SK-N-SH treated with all-trans-retinoic acid at 6 μM for 48 hours (cell line): ENCODE results near the gene RND3.

Experiments used
- BACH2 ChIP-seq: fragments of 250-450 bp; sonication (Bioruptor Pico); IDR thresholded peaks from 2 replicates; pipeline ENCODE4 v1.9.0; 2021; ENCODE audit warnings: mild to moderate bottlenecking, borderline replicate concordance
- CSDC2 ChIP-seq: fragments of 250-450 bp; sonication (Bioruptor Pico); IDR thresholded peaks from 2 replicates; pipeline ENCODE4 v1.5.0; 2020; ENCODE audit warnings: mild to moderate bottlenecking, moderate library complexity
- GLIS3 ChIP-seq: fragments of 250-450 bp; sonication (Bioruptor Pico); IDR thresholded peaks from 2 replicates; pipeline ENCODE4 v1.5.0; 2020; ENCODE audit warnings: mild to moderate bottlenecking, moderate library complexity
- ISL1 ChIP-seq: fragments of 250-450 bp; sonication (Bioruptor Pico); IDR thresholded peaks from 2 replicates; pipeline ENCODE4 v2.1.2; 2022; ENCODE audit warnings: mild to moderate bottlenecking, moderate library complexity
- PPARA ChIP-seq: fragments of 250-450 bp; sonication (Bioruptor Pico); IDR thresholded peaks from 2 replicates; pipeline ENCODE4 v1.5.0; 2020; ENCODE audit warnings: mild to moderate bottlenecking, borderline replicate concordance
- RARB ChIP-seq: fragments of 250-450 bp; sonication (Bioruptor Pico); IDR thresholded peaks from 2 replicates; pipeline ENCODE4 v1.8.0; 2021; ENCODE audit warnings: mild to moderate bottlenecking, moderate library complexity
- SNAI2 ChIP-seq: fragments of 250-450 bp; sonication (Bioruptor Pico); IDR thresholded peaks from 2 replicates; pipeline ENCODE4 v1.5.0; 2020; ENCODE audit warnings: mild to moderate bottlenecking, moderate library complexity
- TCF4 ChIP-seq: fragments of 250-450 bp; sonication (Bioruptor Pico); IDR thresholded peaks from 2 replicates; pipeline ENCODE4 v1.8.0; 2021; ENCODE audit warnings: mild to moderate bottlenecking, moderate library complexity, borderline replicate concordance
- ZFP3 ChIP-seq: fragments of 250-450 bp; sonication (Bioruptor Pico); IDR thresholded peaks from 2 replicates; pipeline ENCODE4 v1.5.0; 2020; ENCODE audit warnings: mild to moderate bottlenecking, moderate library complexity
- ZNF565 ChIP-seq: fragments of 450-650 bp; formaldehyde crosslinking; conservative IDR thresholded peaks from 2 replicates; pipeline ENCODE4 v1.5.0; 2020; ENCODE audit warnings: low read depth, mild to moderate bottlenecking, moderate library complexity
- ZNF70 ChIP-seq: fragments of 450-650 bp; formaldehyde crosslinking; IDR thresholded peaks from 2 replicates; pipeline ENCODE4 v1.5.0; 2020; ENCODE audit warnings: mild to moderate bottlenecking, moderate library complexity
- TF ChIP-seq, protein P1 (sequence below): fragments of 250-450 bp; sonication (Bioruptor Pico); IDR thresholded peaks from 2 replicates; pipeline ENCODE4 v1.5.1; 2020; ENCODE audit warnings: low read depth, mild to moderate bottlenecking, moderate library complexity
- TF ChIP-seq, protein P2 (sequence below): fragments of 250-450 bp; sonication (Bioruptor Pico); IDR thresholded peaks from 2 replicates; pipeline ENCODE4 v1.5.0; 2020; ENCODE audit warnings: mild to moderate bottlenecking, moderate library complexity
- TF ChIP-seq, protein P3 (sequence below): fragments of 250-450 bp; sonication (Bioruptor Pico); IDR thresholded peaks from 2 replicates; pipeline ENCODE4 v1.8.0; 2020; ENCODE audit warnings: mild to moderate bottlenecking, moderate library complexity, borderline replicate concordance

DNA sequence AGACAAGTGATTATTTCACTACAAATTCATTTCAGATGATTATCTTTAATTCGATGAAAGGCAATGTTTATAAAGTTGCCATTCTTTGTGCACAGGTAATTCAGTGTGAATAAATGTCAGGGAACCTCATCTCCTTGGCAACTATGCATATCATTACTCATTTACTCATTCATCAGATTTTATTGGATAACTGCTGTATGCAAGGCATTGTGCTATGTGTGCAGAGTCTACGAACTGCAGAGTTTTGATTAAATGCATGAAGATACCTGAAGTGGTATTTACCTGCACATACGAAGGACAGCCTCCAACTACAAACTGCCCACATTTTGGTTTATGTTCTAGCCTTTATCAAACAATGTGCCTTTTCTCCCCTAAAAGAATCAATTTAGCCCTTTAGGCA, 3.5 kb downstream of the RND3 start:
- TF ChIP-seq, protein P1, sequence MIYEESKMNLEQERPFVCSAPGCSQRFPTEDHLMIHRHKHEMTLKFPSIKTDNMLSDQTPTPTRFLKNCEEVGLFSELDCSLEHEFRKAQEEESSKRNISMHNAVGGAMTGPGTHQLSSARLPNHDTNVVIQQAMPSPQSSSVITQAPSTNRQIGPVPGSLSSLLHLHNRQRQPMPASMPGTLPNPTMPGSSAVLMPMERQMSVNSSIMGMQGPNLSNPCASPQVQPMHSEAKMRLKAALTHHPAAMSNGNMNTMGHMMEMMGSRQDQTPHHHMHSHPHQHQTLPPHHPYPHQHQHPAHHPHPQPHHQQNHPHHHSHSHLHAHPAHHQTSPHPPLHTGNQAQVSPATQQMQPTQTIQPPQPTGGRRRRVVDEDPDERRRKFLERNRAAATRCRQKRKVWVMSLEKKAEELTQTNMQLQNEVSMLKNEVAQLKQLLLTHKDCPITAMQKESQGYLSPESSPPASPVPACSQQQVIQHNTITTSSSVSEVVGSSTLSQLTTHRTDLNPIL (CRISPR knock-in tag): no peak
- TF ChIP-seq, protein P2, sequence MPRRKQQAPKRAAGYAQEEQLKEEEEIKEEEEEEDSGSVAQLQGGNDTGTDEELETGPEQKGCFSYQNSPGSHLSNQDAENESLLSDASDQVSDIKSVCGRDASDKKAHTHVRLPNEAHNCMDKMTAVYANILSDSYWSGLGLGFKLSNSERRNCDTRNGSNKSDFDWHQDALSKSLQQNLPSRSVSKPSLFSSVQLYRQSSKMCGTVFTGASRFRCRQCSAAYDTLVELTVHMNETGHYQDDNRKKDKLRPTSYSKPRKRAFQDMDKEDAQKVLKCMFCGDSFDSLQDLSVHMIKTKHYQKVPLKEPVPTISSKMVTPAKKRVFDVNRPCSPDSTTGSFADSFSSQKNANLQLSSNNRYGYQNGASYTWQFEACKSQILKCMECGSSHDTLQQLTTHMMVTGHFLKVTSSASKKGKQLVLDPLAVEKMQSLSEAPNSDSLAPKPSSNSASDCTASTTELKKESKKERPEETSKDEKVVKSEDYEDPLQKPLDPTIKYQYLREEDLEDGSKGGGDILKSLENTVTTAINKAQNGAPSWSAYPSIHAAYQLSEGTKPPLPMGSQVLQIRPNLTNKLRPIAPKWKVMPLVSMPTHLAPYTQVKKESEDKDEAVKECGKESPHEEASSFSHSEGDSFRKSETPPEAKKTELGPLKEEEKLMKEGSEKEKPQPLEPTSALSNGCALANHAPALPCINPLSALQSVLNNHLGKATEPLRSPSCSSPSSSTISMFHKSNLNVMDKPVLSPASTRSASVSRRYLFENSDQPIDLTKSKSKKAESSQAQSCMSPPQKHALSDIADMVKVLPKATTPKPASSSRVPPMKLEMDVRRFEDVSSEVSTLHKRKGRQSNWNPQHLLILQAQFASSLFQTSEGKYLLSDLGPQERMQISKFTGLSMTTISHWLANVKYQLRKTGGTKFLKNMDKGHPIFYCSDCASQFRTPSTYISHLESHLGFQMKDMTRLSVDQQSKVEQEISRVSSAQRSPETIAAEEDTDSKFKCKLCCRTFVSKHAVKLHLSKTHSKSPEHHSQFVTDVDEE (CRISPR knock-in tag): no peak
- TF ChIP-seq ZNF70 (CRISPR knock-in tag) (no peak), SNAI2 (CRISPR knock-in tag) (no peak), CSDC2 (CRISPR knock-in tag) (no peak), RARB (CRISPR knock-in tag) (no peak), GLIS3 (CRISPR knock-in tag) (no peak), ZNF565 (CRISPR knock-in tag) (no peak), PPARA (CRISPR knock-in tag) (no peak), ISL1 (CRISPR knock-in tag) (no peak), ZFP3 (no peak), TCF4 (no peak), BACH2 (CRISPR knock-in tag) (no peak)
- TF ChIP-seq, protein P3, sequence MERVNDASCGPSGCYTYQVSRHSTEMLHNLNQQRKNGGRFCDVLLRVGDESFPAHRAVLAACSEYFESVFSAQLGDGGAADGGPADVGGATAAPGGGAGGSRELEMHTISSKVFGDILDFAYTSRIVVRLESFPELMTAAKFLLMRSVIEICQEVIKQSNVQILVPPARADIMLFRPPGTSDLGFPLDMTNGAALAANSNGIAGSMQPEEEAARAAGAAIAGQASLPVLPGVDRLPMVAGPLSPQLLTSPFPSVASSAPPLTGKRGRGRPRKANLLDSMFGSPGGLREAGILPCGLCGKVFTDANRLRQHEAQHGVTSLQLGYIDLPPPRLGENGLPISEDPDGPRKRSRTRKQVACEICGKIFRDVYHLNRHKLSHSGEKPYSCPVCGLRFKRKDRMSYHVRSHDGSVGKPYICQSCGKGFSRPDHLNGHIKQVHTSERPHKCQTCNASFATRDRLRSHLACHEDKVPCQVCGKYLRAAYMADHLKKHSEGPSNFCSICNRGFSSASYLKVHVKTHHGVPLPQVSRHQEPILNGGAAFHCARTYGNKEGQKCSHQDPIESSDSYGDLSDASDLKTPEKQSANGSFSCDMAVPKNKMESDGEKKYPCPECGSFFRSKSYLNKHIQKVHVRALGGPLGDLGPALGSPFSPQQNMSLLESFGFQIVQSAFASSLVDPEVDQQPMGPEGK (CRISPR knock-in tag): peak; percentile 12; the same call in 1 of the 2 replicates
